Measurements from ENCODE around the gene COL4A1. TPM values are rescaled to one million over a fixed set of nuclear protein-coding genes. Genes with fewer than 3 reads are reported as not detected.

The COL4A1 gene
- total and polyA plus RNA-seq, 2 of the 13 experiments (the other 11 are each of a cell fraction or from before 2014, with no cell fraction given), result not detected

DNA sequence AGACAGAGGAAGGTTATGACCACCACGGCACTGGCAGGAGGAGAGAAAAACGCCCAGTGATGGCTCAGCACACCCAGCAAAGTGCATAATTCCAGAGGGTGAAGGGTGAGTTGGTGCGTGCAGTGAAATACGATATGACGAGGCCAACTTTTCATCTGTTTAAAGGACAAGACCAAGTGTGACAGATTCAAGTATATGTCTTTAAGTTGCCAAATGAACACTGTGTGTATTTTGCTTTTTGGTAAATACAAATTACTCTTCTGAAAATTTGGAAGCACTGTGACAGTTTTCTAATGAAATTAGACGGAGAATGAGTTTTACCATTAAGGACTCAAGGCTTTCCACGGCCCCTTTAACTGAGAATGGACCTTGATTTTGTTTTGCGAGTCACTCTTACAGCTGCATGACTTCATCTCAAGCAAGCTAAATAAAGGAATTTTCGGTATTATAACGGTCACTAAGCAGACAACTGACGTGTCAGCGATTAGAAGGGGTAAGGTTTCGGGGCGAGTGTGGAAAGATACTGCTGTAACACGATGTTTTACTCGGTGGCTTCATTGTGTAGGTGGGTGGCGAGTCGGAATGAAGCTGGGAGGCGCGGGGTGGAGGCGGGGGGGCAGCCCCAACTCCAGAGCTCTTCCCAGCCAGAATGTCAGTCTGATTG lies 23.0 kb upstream of the COL4A1 start:
- no peaks in the 10 kb centered on the region for H3K36me3 ChIP-seq (replicated peaks in 1 of 2; ENCODE audit: control insufficient read depth in 1 of 2, insufficient read depth in 2 of 2, low read length in 2 of 2)
- peaks cover 0 to 64% of the 10 kb centered on the region in 2 experiments; a peak in 4 of 5 replicates for H3K27me3 ChIP-seq (ENCODE audit: control insufficient read depth in 1 of 2, insufficient read depth in 2 of 2, low read length in 2 of 2)
- H3K9ac ChIP-seq (ENCODE audit: insufficient read depth, low read depth, low read length), result no peak overlapping the region
- 16% methylated on average over 21 of the region's 21 CpGs for WGBS (ENCODE audit: low lambda C conversion rate)
- H3K27ac ChIP-seq (ENCODE audit: extremely low read length, insufficient read depth, low read length), result no peak overlapping the region
- DNase-seq (ENCODE audit: low spot score) (no peak), FAIRE-seq (no peak), ATAC-seq (no peak)
- in situ Hi-C loops (cut with HindIII; ENCODE audit: extremely low pct_ligation_motif_present, low pct_unique_long_range_greater_than_20kb), result no loop called here
- H3K79me2 ChIP-seq (ENCODE audit: insufficient read depth, low read length), result no peaks in the 10 kb centered on the region
- no peaks in the 10 kb centered on the region for H3K4me1 ChIP-seq (ENCODE audit: insufficient read depth, low read length)
- intact Hi-C loops (cut with micrococcal nuclease; ENCODE audit: unreplicated experiment), result no loop called here
- H3K4me2 ChIP-seq (ENCODE audit: low read depth, low read length), result no peak overlapping the region
- H2AFZ ChIP-seq (ENCODE audit: low read length), result no peak overlapping the region
- POLR2A ChIA-PET, result no interaction called here
- H4K20me1 ChIP-seq (ENCODE audit: insufficient read depth, low read length), result no peaks in the 10 kb centered on the region
- TF ChIP-seq ZNF550 (CRISPR knock-in tag; IDR thresholded peaks at IDR 0.05; ENCODE audit: borderline replicate concordance) (no peak), ZFP36L1 (CRISPR knock-in tag; IDR thresholded peaks at IDR 0.05) (no peak), MTA3 (CRISPR knock-in tag; IDR thresholded peaks at IDR 0.05) (no peak), ZNF543 (CRISPR knock-in tag; IDR thresholded peaks at IDR 0.05) (no peak), ZNF274 (CRISPR knock-in tag; IDR thresholded peaks at IDR 0.05) (no peak), ZNF777 (CRISPR knock-in tag; IDR thresholded peaks at IDR 0.05) (no peak), REL (CRISPR knock-in tag; conservative IDR thresholded peaks at IDR 0.05) (no peak), FLYWCH1 (CRISPR knock-in tag; IDR thresholded peaks at IDR 0.05) (no peak), SMARCE1 (IDR thresholded peaks at IDR 0.05; ENCODE audit: borderline replicate concordance) (no peak), PLRG1 (conservative IDR thresholded peaks at IDR 0.05) (no peak)
- CTCF ChIA-PET (ENCODE audit: low intra/inter-chr PET ratio, low total read pairs), result no interaction called here
- H3K4me3 ChIP-seq (replicated peaks in 1 of 3; ENCODE audit: insufficient read depth in 1 of 3, low read depth in 2 of 3, low read length in 3 of 3), result no peak overlapping the region
- no TSS peak for BruUV-seq (replicated peaks)
- no peaks in the 10 kb centered on the region for H3K9me3 ChIP-seq (ENCODE audit: low read length)

DNA sequence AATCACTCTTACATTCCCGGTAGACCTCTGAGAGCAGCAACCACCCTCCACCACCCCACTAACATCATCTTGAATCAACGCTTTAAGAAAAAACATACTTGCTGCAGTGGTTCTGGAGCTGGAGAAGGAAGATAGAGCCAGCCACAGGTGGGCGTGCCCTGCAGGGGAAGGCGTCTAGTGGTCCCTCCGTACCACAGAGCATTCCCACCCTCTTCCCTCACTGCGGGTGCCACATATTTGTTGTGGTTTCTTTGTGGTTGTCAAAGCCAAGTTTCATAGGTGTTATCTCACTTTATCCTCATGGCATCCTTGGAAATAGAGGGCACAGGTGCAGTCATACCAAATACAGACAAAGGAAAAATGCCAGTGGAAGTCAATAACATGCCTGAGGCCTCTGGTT lies 22.3 kb upstream of the COL4A1 start:
- FAIRE-seq, result no peak
- peaks cover 0 to 64% of the 10 kb centered on the region in 2 experiments; a peak in 4 of 5 replicates for H3K27me3 ChIP-seq (ENCODE audit: control insufficient read depth in 1 of 2, insufficient read depth in 2 of 2, low read length in 2 of 2)
- POLR2A ChIA-PET, result no interaction called here
- H3K9me3 ChIP-seq (ENCODE audit: low read length), result no peaks in the 10 kb centered on the region
- intact Hi-C loops (cut with micrococcal nuclease; ENCODE audit: unreplicated experiment) (no loop called here), in situ Hi-C loops (cut with HindIII; ENCODE audit: extremely low pct_ligation_motif_present, low pct_unique_long_range_greater_than_20kb) (no loop called here)
- H3K4me3 ChIP-seq (replicated peaks in 1 of 3; ENCODE audit: insufficient read depth in 1 of 3, low read depth in 2 of 3, low read length in 3 of 3), result no peak overlapping the region
- no peak for TF ChIP-seq ZNF335 (CRISPR knock-in tag; IDR thresholded peaks at IDR 0.05)
- TF ChIP-seq, protein P1, sequence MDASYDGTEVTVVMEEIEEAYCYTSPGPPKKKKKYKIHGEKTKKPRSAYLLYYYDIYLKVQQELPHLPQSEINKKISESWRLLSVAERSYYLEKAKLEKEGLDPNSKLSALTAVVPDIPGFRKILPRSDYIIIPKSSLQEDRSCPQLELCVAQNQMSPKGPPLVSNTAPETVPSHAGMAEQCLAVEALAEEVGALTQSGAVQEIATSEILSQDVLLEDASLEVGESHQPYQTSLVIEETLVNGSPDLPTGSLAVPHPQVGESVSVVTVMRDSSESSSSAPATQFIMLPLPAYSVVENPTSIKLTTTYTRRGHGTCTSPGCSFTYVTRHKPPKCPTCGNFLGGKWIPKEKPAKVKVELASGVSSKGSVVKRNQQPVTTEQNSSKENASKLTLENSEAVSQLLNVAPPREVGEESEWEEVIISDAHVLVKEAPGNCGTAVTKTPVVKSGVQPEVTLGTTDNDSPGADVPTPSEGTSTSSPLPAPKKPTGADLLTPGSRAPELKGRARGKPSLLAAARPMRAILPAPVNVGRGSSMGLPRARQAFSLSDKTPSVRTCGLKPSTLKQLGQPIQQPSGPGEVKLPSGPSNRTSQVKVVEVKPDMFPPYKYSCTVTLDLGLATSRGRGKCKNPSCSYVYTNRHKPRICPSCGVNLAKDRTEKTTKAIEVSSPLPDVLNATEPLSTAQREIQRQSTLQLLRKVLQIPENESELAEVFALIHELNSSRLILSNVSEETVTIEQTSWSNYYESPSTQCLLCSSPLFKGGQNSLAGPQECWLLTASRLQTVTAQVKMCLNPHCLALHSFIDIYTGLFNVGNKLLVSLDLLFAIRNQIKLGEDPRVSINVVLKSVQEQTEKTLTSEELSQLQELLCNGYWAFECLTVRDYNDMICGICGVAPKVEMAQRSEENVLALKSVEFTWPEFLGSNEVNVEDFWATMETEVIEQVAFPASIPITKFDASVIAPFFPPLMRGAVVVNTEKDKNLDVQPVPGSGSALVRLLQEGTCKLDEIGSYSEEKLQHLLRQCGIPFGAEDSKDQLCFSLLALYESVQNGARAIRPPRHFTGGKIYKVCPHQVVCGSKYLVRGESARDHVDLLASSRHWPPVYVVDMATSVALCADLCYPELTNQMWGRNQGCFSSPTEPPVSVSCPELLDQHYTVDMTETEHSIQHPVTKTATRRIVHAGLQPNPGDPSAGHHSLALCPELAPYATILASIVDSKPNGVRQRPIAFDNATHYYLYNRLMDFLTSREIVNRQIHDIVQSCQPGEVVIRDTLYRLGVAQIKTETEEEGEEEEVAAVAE (CRISPR knock-in tag; IDR thresholded peaks at IDR 0.05; ENCODE audit: borderline replicate concordance), result no peak
- TF ChIP-seq, protein P2, sequence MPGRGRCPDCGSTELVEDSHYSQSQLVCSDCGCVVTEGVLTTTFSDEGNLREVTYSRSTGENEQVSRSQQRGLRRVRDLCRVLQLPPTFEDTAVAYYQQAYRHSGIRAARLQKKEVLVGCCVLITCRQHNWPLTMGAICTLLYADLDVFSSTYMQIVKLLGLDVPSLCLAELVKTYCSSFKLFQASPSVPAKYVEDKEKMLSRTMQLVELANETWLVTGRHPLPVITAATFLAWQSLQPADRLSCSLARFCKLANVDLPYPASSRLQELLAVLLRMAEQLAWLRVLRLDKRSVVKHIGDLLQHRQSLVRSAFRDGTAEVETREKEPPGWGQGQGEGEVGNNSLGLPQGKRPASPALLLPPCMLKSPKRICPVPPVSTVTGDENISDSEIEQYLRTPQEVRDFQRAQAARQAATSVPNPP (CRISPR knock-in tag; IDR thresholded peaks at IDR 0.05), result no peak
- no peak for TF ChIP-seq GATAD1 (CRISPR knock-in tag; IDR thresholded peaks at IDR 0.05)
- no peak for TF ChIP-seq ZC3H13 (CRISPR knock-in tag; IDR thresholded peaks at IDR 0.05)
- ATAC-seq, result no peak
- no peak overlapping the region for H3K9ac ChIP-seq (ENCODE audit: insufficient read depth, low read depth, low read length)
- CTCF ChIA-PET (ENCODE audit: low intra/inter-chr PET ratio, low total read pairs), result no interaction called here
- H4K20me1 ChIP-seq (ENCODE audit: insufficient read depth, low read length), result no peaks in the 10 kb centered on the region
- no peaks in the 10 kb centered on the region for H3K4me1 ChIP-seq (ENCODE audit: insufficient read depth, low read length)
- H3K79me2 ChIP-seq (ENCODE audit: insufficient read depth, low read length), result no peaks in the 10 kb centered on the region
- no peak overlapping the region for H3K4me2 ChIP-seq (ENCODE audit: low read depth, low read length)
- DNase-seq (ENCODE audit: low spot score), result no peak
- H2AFZ ChIP-seq (ENCODE audit: low read length), result no peak overlapping the region
- no TSS peak for BruUV-seq (replicated peaks)
- no peaks in the 10 kb centered on the region for H3K36me3 ChIP-seq (replicated peaks in 1 of 2; ENCODE audit: control insufficient read depth in 1 of 2, insufficient read depth in 2 of 2, low read length in 2 of 2)
- WGBS (ENCODE audit: low lambda C conversion rate), result 4% methylated on average over 4 of the region's 6 CpGs
- no peak overlapping the region for H3K27ac ChIP-seq (ENCODE audit: extremely low read length, insufficient read depth, low read length)
